ENCODE results near the gene FAF1. TPM values are rescaled to one million over a fixed set of nuclear protein-coding genes. Genes with fewer than 3 reads are reported as not detected.

The FAF1 gene
- total and polyA plus RNA-seq, 9 of the 15 experiments (the other 6 are each of a cell fraction or from before 2014, with no cell fraction given), result 48.7 to 225 (median 118) TPM

DNA sequence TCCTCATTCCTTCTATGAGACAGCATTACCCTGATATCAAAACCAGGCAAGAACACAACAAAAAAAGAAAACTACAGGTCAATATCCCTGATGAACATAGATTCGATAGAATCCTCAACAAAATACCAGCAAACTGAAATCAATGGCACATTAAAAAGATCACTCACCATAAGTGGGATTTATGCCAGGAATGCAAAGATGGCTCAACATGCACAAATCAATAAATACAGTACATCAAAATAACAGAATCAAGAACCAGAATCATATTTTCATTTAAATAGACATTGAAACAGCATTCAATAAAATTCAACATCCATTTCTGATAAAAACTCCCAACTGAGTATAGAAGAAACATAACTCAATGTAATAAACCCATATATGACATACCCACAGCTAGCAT, 36.5 kb downstream of the FAF1 start:
- Histone ChIP-seq H3K36me3 (ENCODE audit: control insufficient read depth, insufficient read depth, low read length) (peaks cover 29% of the 10 kb centered on the region; the same call in 1 of the 3 replicates), H3K4me2 (ENCODE audit: insufficient read depth, low read length) (no peak overlapping the region), H2AFZ (ENCODE audit: low read depth, low read length) (no peak overlapping the region), H3K27me3 (ENCODE audit: control insufficient read depth in 2 of 2, insufficient read depth in 2 of 2, low read length in 2 of 2) (no peaks in the 10 kb centered on the region), H3K9me3 (replicated peaks; ENCODE audit: control insufficient read depth, insufficient read depth, low read depth, low read length) (peaks cover 6% of the 10 kb centered on the region), H4K20me1 (replicated peaks; ENCODE audit: control insufficient read depth, insufficient read depth, low read length) (no peaks in the 10 kb centered on the region), H3K4me1 (replicated peaks in 1 of 2; ENCODE audit: control insufficient read depth in 2 of 2, insufficient read depth in 2 of 2, low read length in 2 of 2) (peaks cover 0 to 2% of the 10 kb centered on the region in 2 experiments; a peak in 1 of 5 replicates), H3K4me3 (no peak overlapping the region), H3K79me2 (ENCODE audit: control insufficient read depth, insufficient read depth, low read length) (peaks cover 95% of the 10 kb centered on the region), H3K9me1 (ENCODE audit: control insufficient read depth, insufficient read depth, low read length) (no peaks in the 10 kb centered on the region), H3K27ac (ENCODE audit: extremely low read depth, low read depth, low read length) (no peak overlapping the region), H3K9ac (ENCODE audit: insufficient read depth in 1 of 2, low read depth in 2 of 2, low read length in 2 of 2) (no peak overlapping the region)
- WGBS (ENCODE audit: insufficient coverage, low coverage, missing lambda C conversion rate), result 95% methylated on average over 1 of the region's 1 CpG
- TF ChIP-seq LEF1 (IDR thresholded peaks at IDR 0.05) (no peak), CBX3 (IDR thresholded peaks at IDR 0.05; ENCODE audit: borderline replicate concordance in 1 of 2, low read length in 2 of 2) (peak in 1 of 2 experiments; percentile 31; a peak in 1 of 3 replicates), ZNF324 (CRISPR knock-in tag; IDR thresholded peaks at IDR 0.05) (peak; percentile 96)
- in situ Hi-C loops (cut with MboI) (loop anchor here (10.0 kb wide), 1 partner anchor 261 kb away; no protein-coding TSS in a partner anchor), intact Hi-C loops (cut with micrococcal nuclease) (no loop called here)
- DNase-seq (ENCODE audit: extremely low read depth in 1 of 4, low spot score in 3 of 4) (no peak), FAIRE-seq (no peak), ATAC-seq (no peak)
- ChIA-PET CTCF (ENCODE audit: low intra/inter-chr PET ratio) (no interaction called here), POLR2A (interaction anchor here (0.7 kb wide), 1 partner anchor 256 kb away, joined by 3 read pairs; no protein-coding TSS in a partner anchor)
- BruUV-seq (replicated peaks), result no TSS peak

- POLR2A ChIA-PET, result interaction anchor here (1.0 to 1.4 kb wide), 2 partner anchors 9 to 14 kb away, joined by 3 to 7 read pairs; no protein-coding TSS in a partner anchor
- Histone ChIP-seq H3K79me2 (ENCODE audit: control insufficient read depth, insufficient read depth, low read length) (peaks cover 90% of the 10 kb centered on the region), H3K4me1 (replicated peaks in 1 of 2; ENCODE audit: control insufficient read depth in 2 of 2, insufficient read depth in 2 of 2, low read length in 2 of 2) (peaks cover 0 to 2% of the 10 kb centered on the region in 2 experiments; a peak in 1 of 5 replicates), H3K4me3 (no peak overlapping the region), H3K9me1 (ENCODE audit: control insufficient read depth, insufficient read depth, low read length) (no peaks in the 10 kb centered on the region), H3K27me3 (ENCODE audit: control insufficient read depth in 2 of 2, insufficient read depth in 2 of 2, low read length in 2 of 2) (no peaks in the 10 kb centered on the region), H2AFZ (ENCODE audit: low read depth, low read length) (no peak overlapping the region), H3K9me3 (replicated peaks; ENCODE audit: control insufficient read depth, insufficient read depth, low read depth, low read length) (peaks cover 6% of the 10 kb centered on the region), H3K4me2 (ENCODE audit: insufficient read depth, low read length) (no peak overlapping the region), H3K9ac (ENCODE audit: insufficient read depth in 1 of 2, low read depth in 2 of 2, low read length in 2 of 2) (no peak overlapping the region), H3K27ac (ENCODE audit: extremely low read depth, low read depth, low read length) (no peak overlapping the region), H3K36me3 (ENCODE audit: control insufficient read depth, insufficient read depth, low read length) (peaks cover 12% of the 10 kb centered on the region; the same call in 1 of the 3 replicates), H4K20me1 (replicated peaks; ENCODE audit: control insufficient read depth, insufficient read depth, low read length) (no peaks in the 10 kb centered on the region)
- in situ Hi-C loops (cut with MboI), result loop anchor here (10.0 kb wide), 1 partner anchor 264 kb away; no protein-coding TSS in a partner anchor
- intact Hi-C loops (cut with micrococcal nuclease), result no loop called here
- FAIRE-seq (no peak), DNase-seq (ENCODE audit: extremely low read depth in 1 of 4, low spot score in 3 of 4) (no peak), ATAC-seq (no peak)
- no TSS peak for BruUV-seq (replicated peaks)
- WGBS (ENCODE audit: insufficient coverage, low coverage, missing lambda C conversion rate), result 94% methylated on average over 4 of the region's 4 CpGs
- CTCF ChIA-PET (ENCODE audit: low intra/inter-chr PET ratio), result no interaction called here
- TF ChIP-seq, protein P1, sequence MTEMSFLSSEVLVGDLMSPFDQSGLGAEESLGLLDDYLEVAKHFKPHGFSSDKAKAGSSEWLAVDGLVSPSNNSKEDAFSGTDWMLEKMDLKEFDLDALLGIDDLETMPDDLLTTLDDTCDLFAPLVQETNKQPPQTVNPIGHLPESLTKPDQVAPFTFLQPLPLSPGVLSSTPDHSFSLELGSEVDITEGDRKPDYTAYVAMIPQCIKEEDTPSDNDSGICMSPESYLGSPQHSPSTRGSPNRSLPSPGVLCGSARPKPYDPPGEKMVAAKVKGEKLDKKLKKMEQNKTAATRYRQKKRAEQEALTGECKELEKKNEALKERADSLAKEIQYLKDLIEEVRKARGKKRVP (CRISPR knock-in tag; IDR thresholded peaks at IDR 0.05), result no peak
- TF ChIP-seq, protein P2, sequence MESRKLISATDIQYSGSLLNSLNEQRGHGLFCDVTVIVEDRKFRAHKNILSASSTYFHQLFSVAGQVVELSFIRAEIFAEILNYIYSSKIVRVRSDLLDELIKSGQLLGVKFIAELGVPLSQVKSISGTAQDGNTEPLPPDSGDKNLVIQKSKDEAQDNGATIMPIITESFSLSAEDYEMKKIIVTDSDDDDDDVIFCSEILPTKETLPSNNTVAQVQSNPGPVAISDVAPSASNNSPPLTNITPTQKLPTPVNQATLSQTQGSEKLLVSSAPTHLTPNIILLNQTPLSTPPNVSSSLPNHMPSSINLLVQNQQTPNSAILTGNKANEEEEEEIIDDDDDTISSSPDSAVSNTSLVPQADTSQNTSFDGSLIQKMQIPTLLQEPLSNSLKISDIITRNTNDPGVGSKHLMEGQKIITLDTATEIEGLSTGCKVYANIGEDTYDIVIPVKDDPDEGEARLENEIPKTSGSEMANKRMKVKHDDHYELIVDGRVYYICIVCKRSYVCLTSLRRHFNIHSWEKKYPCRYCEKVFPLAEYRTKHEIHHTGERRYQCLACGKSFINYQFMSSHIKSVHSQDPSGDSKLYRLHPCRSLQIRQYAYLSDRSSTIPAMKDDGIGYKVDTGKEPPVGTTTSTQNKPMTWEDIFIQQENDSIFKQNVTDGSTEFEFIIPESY (CRISPR knock-in tag; IDR thresholded peaks at IDR 0.05), result no peak
- TF ChIP-seq MEF2A (IDR thresholded peaks at IDR 0.05; ENCODE audit: control insufficient read depth, low read depth, low read length) (no peak), ZNF384 (IDR thresholded peaks at IDR 0.05; ENCODE audit: low read depth, low read length) (no peak), ZBTB1 (CRISPR knock-in tag; IDR thresholded peaks at IDR 0.05; ENCODE audit: borderline replicate concordance, low read depth) (no peak)
- TF ChIP-seq, protein P3, sequence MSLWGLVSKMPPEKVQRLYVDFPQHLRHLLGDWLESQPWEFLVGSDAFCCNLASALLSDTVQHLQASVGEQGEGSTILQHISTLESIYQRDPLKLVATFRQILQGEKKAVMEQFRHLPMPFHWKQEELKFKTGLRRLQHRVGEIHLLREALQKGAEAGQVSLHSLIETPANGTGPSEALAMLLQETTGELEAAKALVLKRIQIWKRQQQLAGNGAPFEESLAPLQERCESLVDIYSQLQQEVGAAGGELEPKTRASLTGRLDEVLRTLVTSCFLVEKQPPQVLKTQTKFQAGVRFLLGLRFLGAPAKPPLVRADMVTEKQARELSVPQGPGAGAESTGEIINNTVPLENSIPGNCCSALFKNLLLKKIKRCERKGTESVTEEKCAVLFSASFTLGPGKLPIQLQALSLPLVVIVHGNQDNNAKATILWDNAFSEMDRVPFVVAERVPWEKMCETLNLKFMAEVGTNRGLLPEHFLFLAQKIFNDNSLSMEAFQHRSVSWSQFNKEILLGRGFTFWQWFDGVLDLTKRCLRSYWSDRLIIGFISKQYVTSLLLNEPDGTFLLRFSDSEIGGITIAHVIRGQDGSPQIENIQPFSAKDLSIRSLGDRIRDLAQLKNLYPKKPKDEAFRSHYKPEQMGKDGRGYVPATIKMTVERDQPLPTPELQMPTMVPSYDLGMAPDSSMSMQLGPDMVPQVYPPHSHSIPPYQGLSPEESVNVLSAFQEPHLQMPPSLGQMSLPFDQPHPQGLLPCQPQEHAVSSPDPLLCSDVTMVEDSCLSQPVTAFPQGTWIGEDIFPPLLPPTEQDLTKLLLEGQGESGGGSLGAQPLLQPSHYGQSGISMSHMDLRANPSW (CRISPR knock-in tag; IDR thresholded peaks at IDR 0.05), result no peak
Measured at GRCh38 chr1:50921029-50921428, 39.0 kb downstream of the FAF1 start.

Measured in K562 (cell line).